Right ventricle myocardium superior (tissue), 1 donor: ENCODE data around the gene KIF13A. TPM values are rescaled to one million over a fixed set of nuclear protein-coding genes. Genes with fewer than 3 reads are reported as not detected.
A peak's percentile ranks its signal among the peaks of the same experiment; 100 is the strongest.
"Not testable (repeated sequence)": the region's sequence is repeated elsewhere in the genome, so short reads cannot be mapped to it uniquely, and the experiment has no call there.

Source experiments
- ATAC-seq: fragments of 200-7000 bp; cut with Tn5 transposase; one replicate; pipeline ENCODE4 v1.9.1; 2020; ENCODE audit warnings: mild to moderate bottlenecking; ENCODE audit not compliant: poor library complexity
- DNase-seq: peaks from one replicate; pipeline ENCODE4 v3.0.0-alpha.2; 2020
- intact Hi-C: fragments of 100-400 bp; cut with DNase I; formaldehyde crosslinking; loops from one replicate; pipeline ENCODE4 v1.11.2; 2022
- total RNA-seq: library from RNA; stranded (reverse); fragmentation: NEBNext Ultra II Directional; extraction: Animal tissue kit (Norgen Biotek cat#: 25700); gene quantifications from one replicate; pipeline ENCODE4 v1.2.1, GENCODE V29; 2021
- donor health status: DM: no; HTN: yes; CAD: no; lungs with severe emphysema.

Gene KIF13A
- total RNA-seq, 1 donor from 2014 or later: 52.7 TPM

- intact Hi-C loops: loop anchor here (10.0 kb wide), 1 partner anchor 116 kb away; the partner anchor contains the start of gene KIF13A
These were observed 118.3 kb downstream of the KIF13A start for GRCh38 chr6:17869010-17869752.

GRCh38 chr6:17867880-17868279 lies 119.6 kb downstream of the KIF13A start:
- intact Hi-C loops: loop anchor here (10.0 kb wide), 1 partner anchor 117 kb away; the partner anchor contains the start of gene KIF13A
- peak; percentile 39 for ATAC-seq
- no peak for DNase-seq

More at GRCh38 chr6:17869010-17869752, 118.3 kb downstream of the KIF13A start:
- no peak for ATAC-seq
- no peak for DNase-seq

- intact Hi-C loops: loop anchor here (10.0 kb wide), 1 partner anchor 118 kb away; the partner anchor contains the start of gene KIF13A
- no peak for DNase-seq
- ATAC-seq: no peak
These were observed 120.5 kb downstream of the KIF13A start for GRCh38 chr6:17866876-17867444.

- intact Hi-C loops: loop anchor here (10.0 kb wide), 1 partner anchor 119 kb away; the partner anchor contains the start of gene KIF13A
- ATAC-seq: peak; percentile 69
- DNase-seq: peak; percentile 71
These were observed 121.4 kb downstream of the KIF13A start for GRCh38 chr6:17865798-17866725.

- intact Hi-C loops: loop anchor here (10.0 kb wide), 1 partner anchor 120 kb away; the partner anchor contains the start of gene KIF13A
- peak; percentile 28 for ATAC-seq
- DNase-seq: no peak
These were observed 122.2 kb downstream of the KIF13A start for GRCh38 chr6:17865243-17865642.

GRCh38 chr6:17863901-17864754 lies 123.3 kb downstream of the KIF13A start:
- intact Hi-C loops: loop anchor here (10.0 kb wide), 1 partner anchor 121 kb away; the partner anchor contains the start of gene KIF13A
- DNase-seq (peak; percentile 49), ATAC-seq (peak; percentile 65)

GRCh38 chr6:17861361-17861760 lies 126.1 kb downstream of the KIF13A start:
- intact Hi-C loops: loop anchor here (10.0 kb wide), 1 partner anchor 123 kb away; the partner anchor contains the start of gene KIF13A
- DNase-seq (no peak), ATAC-seq (no peak)

GRCh38 chr6:17859846-17860245 lies 127.6 kb downstream of the KIF13A start:
- intact Hi-C loops: loop anchor here (10.0 kb wide), 1 partner anchor 125 kb away; the partner anchor contains the start of gene KIF13A
- DNase-seq (no peak), ATAC-seq (no peak)

GRCh38 chr6:17858584-17858983 lies 128.9 kb downstream of the KIF13A start:
- ATAC-seq: no peak
- intact Hi-C loops: no loop called here

GRCh38 chr6:17857188-17857587 lies 130.2 kb downstream of the KIF13A start:
- DNase-seq, ATAC-seq, intact Hi-C loops: not testable (repeated sequence)

More at GRCh38 chr6:17858584-17858983, 128.9 kb downstream of the KIF13A start:
- no peak for DNase-seq

GRCh38 chr6:17856306-17856705 lies 131.1 kb downstream of the KIF13A start:
- ATAC-seq: no peak
- no peak for DNase-seq
- intact Hi-C loops: no loop called here

GRCh38 chr6:17855381-17855780 lies 132.1 kb downstream of the KIF13A start:
- DNase-seq: no peak
- intact Hi-C loops: no loop called here
- ATAC-seq: no peak

- DNase-seq: no peak
- no peak for ATAC-seq
- intact Hi-C loops: no loop called here
These were observed 133.9 kb downstream of the KIF13A start for GRCh38 chr6:17853533-17853932.

- intact Hi-C loops: no loop called here
- ATAC-seq (no peak), DNase-seq (no peak)
These were observed 135.7 kb downstream of the KIF13A start for GRCh38 chr6:17851720-17852161.

GRCh38 chr6:17851001-17851719 lies 136.3 kb downstream of the KIF13A start:
- intact Hi-C loops: no loop called here
- DNase-seq (no peak), ATAC-seq (no peak)

- DNase-seq: no peak
These were observed 137.2 kb downstream of the KIF13A start for GRCh38 chr6:17850281-17850680.

GRCh38 chr6:17847203-17847760 lies 140.2 kb downstream of the KIF13A start:
- DNase-seq: no peak
- intact Hi-C loops: no loop called here
- no peak for ATAC-seq

More at GRCh38 chr6:17850281-17850680, 137.2 kb downstream of the KIF13A start:
- intact Hi-C loops: no loop called here
- ATAC-seq: no peak
